ENCODE measurements around the gene PARP15. TPM values are rescaled to one million over a fixed set of nuclear protein-coding genes. Genes with fewer than 3 reads are reported as not detected.

The PARP15 gene
- total and polyA plus RNA-seq, 2 donors (not counting 3 experiments of a cell fraction or from before 2014, with no cell fraction given), result 0.81 to 1.4 TPM

- Histone ChIP-seq H3K4me3 (replicated peaks in 1 of 3; ENCODE audit: insufficient read depth in 1 of 3, low read depth in 1 of 3, low read length in 3 of 3) (no peak overlapping the region), H3K79me2 (ENCODE audit: control insufficient read depth, insufficient read depth, low read length) (no peaks in the 10 kb centered on the region), H3K9ac (replicated peaks; ENCODE audit: extremely low read depth, insufficient read depth, low read length) (no peak overlapping the region), H3K27me3 (ENCODE audit: control insufficient read depth in 2 of 2, insufficient read depth in 2 of 2, low read length in 2 of 2) (peaks cover 16 to 17% of the 10 kb centered on the region in 2 experiments), H3K36me3 (ENCODE audit: control insufficient read depth in 2 of 2, extremely low read depth in 1 of 2, insufficient read depth in 2 of 2, low read length in 2 of 2) (no peaks in the 10 kb centered on the region), H3K27ac (ENCODE audit: insufficient read depth, low read depth, low read length) (no peak overlapping the region), H3K4me1 (ENCODE audit: control insufficient read depth, extremely low read depth, insufficient read depth, low read length) (no peaks in the 10 kb centered on the region), H4K20me1 (replicated peaks; ENCODE audit: control insufficient read depth, extremely low read depth, insufficient read depth, low read length) (no peaks in the 10 kb centered on the region), H2AFZ (ENCODE audit: low read depth, low read length) (no peak overlapping the region), H3K9me3 (replicated peaks; ENCODE audit: control insufficient read depth, insufficient read depth, low read length) (no peaks in the 10 kb centered on the region), H3K4me2 (ENCODE audit: insufficient read depth, low read length) (no peak overlapping the region), H3K9me1 (replicated peaks; ENCODE audit: control insufficient read depth, extremely low read depth, insufficient read depth, low read length) (no peaks in the 10 kb centered on the region)
- POLR2A ChIA-PET, result no interaction called here
- no peak for TF ChIP-seq MAX (IDR thresholded peaks at IDR 0.05; ENCODE audit: insufficient read depth, insufficient read length)
- no peak for TF ChIP-seq MYC (IDR thresholded peaks at IDR 0.05; ENCODE audit: low read depth, low read length)
- no peak for TF ChIP-seq JUN (IDR thresholded peaks at IDR 0.05; ENCODE audit: borderline replicate concordance, insufficient read depth, insufficient read length, low read depth)
- no peak for TF ChIP-seq POLR2AphosphoS5 (IDR thresholded peaks at IDR 0.05; ENCODE audit: insufficient read depth, low read depth, low read length)
- no peak for TF ChIP-seq FOS (IDR thresholded peaks at IDR 0.05; ENCODE audit: borderline replicate concordance, insufficient read depth, low read length)
- no peak for TF ChIP-seq POLR2A (IDR thresholded peaks at IDR 0.05; ENCODE audit: low read depth, low read length)
- no peak for TF ChIP-seq EZH2 (IDR thresholded peaks at IDR 0.05; ENCODE audit: borderline replicate concordance, low read depth, low read length, severe bottlenecking)
- TF ChIP-seq CTCF (IDR thresholded peaks at IDR 0.05; ENCODE audit: extremely low read depth in 1 of 2, insufficient read depth in 1 of 2, low read depth in 1 of 2, low read length in 2 of 2), result no peak
- TF ChIP-seq GATA2 (IDR thresholded peaks at IDR 0.05; ENCODE audit: insufficient read depth, insufficient read length, low read depth, low read length), result no peak
- dilution Hi-C loops (cut with MboI; ENCODE audit: extremely low pct_ligation_motif_present, low sequenced_read_pairs), result no loop called here
- DNase-seq (ENCODE audit: low read depth, low spot score) (no peak), FAIRE-seq (no peak)
- CTCF ChIA-PET, result interaction anchor here (1.0 to 1.7 kb wide), 4 partner anchors 10 to 49 kb away, joined by 3 to 4 read pairs (median 3); no protein-coding TSS in a partner anchor
- intact Hi-C loops (cut with micrococcal nuclease), result no loop called here
- no TSS peak for BruUV-seq (replicated peaks)
Measured at GRCh38 chr3:122629763-122630162, 52.3 kb downstream of the PARP15 start.

All from endothelial cell of umbilical vein (primary cell).